Muscle layer of colon (tissue), 2 donors: Measurements from ENCODE around the gene RAI2.

ENCODE experiments used
- H3K27ac ChIP-seq: one replicate; pipeline ENCODE4 v1.7.0; 2013; ENCODE audit warnings: low read depth, mild to moderate bottlenecking, low read length, moderate library complexity
- H3K27me3 ChIP-seq, 2 donors: one replicate each; pipeline ENCODE4 v1.7.0; 2013; ENCODE audit warnings: low read length in 2 of 2, mild to moderate bottlenecking in 2 of 2; ENCODE audit not compliant: insufficient read depth in 2 of 2, control insufficient read depth in 1 of 2
- H3K36me3 ChIP-seq: one replicate; pipeline ENCODE4 v1.7.0; 2013; ENCODE audit warnings: mild to moderate bottlenecking, low read length; ENCODE audit not compliant: insufficient read depth
- H3K4me1 ChIP-seq: one replicate; pipeline ENCODE4 v1.7.0; 2013; ENCODE audit warnings: mild to moderate bottlenecking, low read length; ENCODE audit not compliant: insufficient read depth
- H3K4me3 ChIP-seq, 2 donors: one replicate each; pipeline ENCODE4 v1.7.0; 2013; ENCODE audit warnings: low read length in 2 of 2, low read depth in 1 of 2, mild to moderate bottlenecking in 1 of 2, moderate library complexity in 1 of 2
- H3K9ac ChIP-seq: one replicate; pipeline ENCODE4 v1.7.0; 2013; ENCODE audit warnings: low read length
- H3K9me3 ChIP-seq: one replicate; pipeline ENCODE4 v1.7.0; 2013; ENCODE audit warnings: mild to moderate bottlenecking, low read length
- donor health status: abdominal sarcoma.
- donor health status: Adenocarcinoma of cecum.

The RAI2 gene

GRCh38 chrX:17774053-17774452, 87.0 kb downstream of the RAI2 start:
- Histone ChIP-seq H3K9ac (no peak overlapping the region), H3K9me3 (no peaks in the 10 kb centered on the region), H3K36me3 (no peaks in the 10 kb centered on the region), H3K4me1 (no peaks in the 10 kb centered on the region), H3K27ac (no peak overlapping the region), H3K4me3 (no peak overlapping the region), H3K27me3 (no peaks in the 10 kb centered on the region)

- Histone ChIP-seq H3K4me3 (no peak overlapping the region), H3K9ac (no peak overlapping the region), H3K36me3 (no peaks in the 10 kb centered on the region), H3K27me3 (no peaks in the 10 kb centered on the region), H3K9me3 (no peaks in the 10 kb centered on the region), H3K27ac (no peak overlapping the region), H3K4me1 (no peaks in the 10 kb centered on the region)
Observed at GRCh38 chrX:17773221-17773876, 87.7 kb downstream of the RAI2 start.

- Histone ChIP-seq H3K4me1 (no peaks in the 10 kb centered on the region), H3K9ac (no peak overlapping the region), H3K36me3 (no peaks in the 10 kb centered on the region), H3K27me3 (no peaks in the 10 kb centered on the region), H3K9me3 (no peaks in the 10 kb centered on the region), H3K27ac (no peak overlapping the region), H3K4me3 (no peak overlapping the region)
Observed at GRCh38 chrX:17769701-17770269, 91.3 kb downstream of the RAI2 start.

GRCh38 chrX:17768997-17769396, 92.1 kb downstream of the RAI2 start:
- Histone ChIP-seq H3K4me1 (no peaks in the 10 kb centered on the region), H3K27ac (no peak overlapping the region), H3K4me3 (no peak overlapping the region), H3K27me3 (no peaks in the 10 kb centered on the region), H3K9me3 (no peaks in the 10 kb centered on the region), H3K36me3 (no peaks in the 10 kb centered on the region), H3K9ac (no peak overlapping the region)

- Histone ChIP-seq H3K9ac (no peak overlapping the region), H3K4me1 (no peaks in the 10 kb centered on the region), H3K27ac (no peak overlapping the region), H3K36me3 (no peaks in the 10 kb centered on the region), H3K9me3 (no peaks in the 10 kb centered on the region), H3K27me3 (no peaks in the 10 kb centered on the region), H3K4me3 (no peak overlapping the region)
Observed at GRCh38 chrX:17767734-17768133, 93.4 kb downstream of the RAI2 start.

GRCh38 chrX:17759990-17760389, 101.1 kb downstream of the RAI2 start:
- Histone ChIP-seq H3K27ac (no peak overlapping the region), H3K36me3 (no peaks in the 10 kb centered on the region), H3K4me1 (no peaks in the 10 kb centered on the region), H3K9me3 (no peaks in the 10 kb centered on the region), H3K4me3 (no peak overlapping the region), H3K27me3 (no peaks in the 10 kb centered on the region), H3K9ac (no peak overlapping the region)

- Histone ChIP-seq H3K27ac (no peak overlapping the region), H3K9me3 (no peaks in the 10 kb centered on the region), H3K9ac (no peak overlapping the region), H3K4me3 (no peak overlapping the region), H3K27me3 (no peaks in the 10 kb centered on the region), H3K4me1 (no peaks in the 10 kb centered on the region), H3K36me3 (no peaks in the 10 kb centered on the region)
Observed at GRCh38 chrX:17758382-17758781, 102.7 kb downstream of the RAI2 start.

GRCh38 chrX:17750436-17750835, 110.7 kb downstream of the RAI2 start:
- no peak overlapping the region for H3K4me3 ChIP-seq
- no peaks in the 10 kb centered on the region for H3K9me3 ChIP-seq
- H3K36me3 ChIP-seq = no peaks in the 10 kb centered on the region
- no peaks in the 10 kb centered on the region for H3K4me1 ChIP-seq
- H3K27me3 ChIP-seq = peaks cover 0 to 11% of the 10 kb centered on the region in 2 donors
- H3K27ac ChIP-seq = no peak overlapping the region
- H3K9ac ChIP-seq = no peak overlapping the region
